GM12865 (cell line): ENCODE measurements around the gene LPP.

Experiments
- DNase-seq: peaks from one replicate; pipeline ENCODE4 v3.0.0; 2010; ENCODE audit warnings: low read depth
- H3K4me3 ChIP-seq: 2 replicates; pipeline ENCODE4 v1.5.1; 2011; ENCODE audit warnings: mild to moderate bottlenecking, low read depth, low read length, control low read depth
- TF ChIP-seq, protein P1 (sequence below): IDR thresholded peaks from 2 replicates; pipeline ENCODE4 v1.5.1; 2011; ENCODE audit warnings: low read length, control low read depth, low read depth, inconsistent platforms; ENCODE audit not compliant: insufficient read depth; ENCODE audit errors: missing control alignments

LPP gene

DNA sequence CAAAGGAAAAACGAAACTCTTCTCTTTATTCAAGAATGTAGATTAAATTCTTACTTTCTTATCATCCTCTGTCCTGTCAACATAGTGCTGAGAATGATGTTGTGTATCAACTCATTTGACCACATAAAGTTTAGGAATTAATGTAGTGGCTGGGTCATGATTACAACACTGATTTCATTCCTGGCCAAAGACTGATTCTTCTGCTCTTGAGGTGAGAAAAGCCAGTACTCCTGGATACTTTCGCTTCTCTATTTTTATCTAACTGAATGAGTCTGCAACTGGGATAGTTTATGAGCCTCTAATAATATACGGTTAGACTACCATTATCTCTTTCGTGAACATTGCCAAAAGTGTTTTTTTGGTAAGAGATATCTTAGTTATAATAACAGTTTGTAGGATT, 173.0 kb downstream of the LPP start:
- no peak for DNase-seq
- no peak overlapping the region for H3K4me3 ChIP-seq

DNA sequence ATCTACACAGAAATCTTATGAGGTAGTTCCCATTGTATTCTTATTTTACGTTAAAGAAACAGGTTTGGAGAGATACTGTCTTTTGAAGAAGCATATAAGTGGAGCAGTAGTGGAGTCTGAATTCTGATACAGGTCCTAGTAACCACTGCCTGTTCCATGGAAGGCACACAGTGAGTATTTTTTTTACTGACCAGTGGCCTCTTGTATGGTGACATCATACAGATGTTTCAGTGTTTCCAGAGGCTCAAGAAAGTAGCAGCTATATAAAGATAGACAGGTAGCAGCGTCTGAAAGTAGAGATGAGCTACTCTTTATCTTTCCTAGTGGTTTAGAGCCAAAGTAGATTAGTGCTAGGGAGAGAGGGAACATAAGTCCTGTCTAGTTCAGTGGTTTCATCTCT, 173.5 kb downstream of the LPP start:
- TF ChIP-seq, protein P1, sequence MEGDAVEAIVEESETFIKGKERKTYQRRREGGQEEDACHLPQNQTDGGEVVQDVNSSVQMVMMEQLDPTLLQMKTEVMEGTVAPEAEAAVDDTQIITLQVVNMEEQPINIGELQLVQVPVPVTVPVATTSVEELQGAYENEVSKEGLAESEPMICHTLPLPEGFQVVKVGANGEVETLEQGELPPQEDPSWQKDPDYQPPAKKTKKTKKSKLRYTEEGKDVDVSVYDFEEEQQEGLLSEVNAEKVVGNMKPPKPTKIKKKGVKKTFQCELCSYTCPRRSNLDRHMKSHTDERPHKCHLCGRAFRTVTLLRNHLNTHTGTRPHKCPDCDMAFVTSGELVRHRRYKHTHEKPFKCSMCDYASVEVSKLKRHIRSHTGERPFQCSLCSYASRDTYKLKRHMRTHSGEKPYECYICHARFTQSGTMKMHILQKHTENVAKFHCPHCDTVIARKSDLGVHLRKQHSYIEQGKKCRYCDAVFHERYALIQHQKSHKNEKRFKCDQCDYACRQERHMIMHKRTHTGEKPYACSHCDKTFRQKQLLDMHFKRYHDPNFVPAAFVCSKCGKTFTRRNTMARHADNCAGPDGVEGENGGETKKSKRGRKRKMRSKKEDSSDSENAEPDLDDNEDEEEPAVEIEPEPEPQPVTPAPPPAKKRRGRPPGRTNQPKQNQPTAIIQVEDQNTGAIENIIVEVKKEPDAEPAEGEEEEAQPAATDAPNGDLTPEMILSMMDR = no peak
- DNase-seq = no peak
- no peak overlapping the region for H3K4me3 ChIP-seq

More for the DNA sequence above, 173.0 kb downstream of the LPP start:
- TF ChIP-seq, protein P1 = no peak

DNA sequence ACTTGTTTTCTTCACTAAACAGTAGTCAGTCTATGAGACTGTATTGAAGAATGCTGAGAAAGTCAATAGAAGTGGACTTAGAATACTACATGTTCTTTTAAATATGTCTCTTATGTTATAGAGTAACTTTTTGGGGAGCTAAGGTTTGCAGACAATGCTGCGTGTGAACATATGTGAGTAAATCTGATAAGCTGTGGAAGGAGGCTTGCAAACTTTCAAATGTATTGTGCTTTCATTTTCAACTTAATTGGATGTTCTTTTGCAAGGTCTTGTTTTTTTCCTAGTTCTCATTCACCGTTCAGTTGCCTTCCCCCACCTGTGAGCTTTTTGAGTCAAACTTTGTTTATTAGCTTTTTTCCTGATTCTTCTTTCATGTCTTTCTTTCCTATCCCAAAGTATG, 176.2 kb downstream of the LPP start:
- H3K4me3 ChIP-seq = no peak overlapping the region
- DNase-seq = no peak
- TF ChIP-seq, protein P1 = no peak

DNA sequence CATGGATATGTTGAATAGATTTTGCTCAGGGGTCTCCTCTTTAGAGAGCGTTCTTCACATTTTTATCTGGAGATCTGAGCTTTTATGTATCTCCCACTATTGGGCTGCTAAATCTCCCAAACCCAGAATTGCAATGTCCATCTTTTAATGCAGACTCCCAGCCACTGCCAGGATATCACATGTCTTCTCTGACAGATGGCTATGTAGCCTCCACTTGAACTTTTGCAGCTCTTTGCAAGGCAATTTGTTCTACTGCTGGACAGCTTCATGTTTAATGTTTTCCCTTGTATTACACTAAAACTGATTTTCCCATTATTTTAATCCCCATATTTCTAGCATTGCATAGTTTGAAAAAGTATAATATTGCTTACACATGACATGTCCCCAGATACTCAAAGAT, 177.2 kb downstream of the LPP start:
- TF ChIP-seq, protein P1 = no peak
- no peak for DNase-seq
- H3K4me3 ChIP-seq = no peak overlapping the region

DNA sequence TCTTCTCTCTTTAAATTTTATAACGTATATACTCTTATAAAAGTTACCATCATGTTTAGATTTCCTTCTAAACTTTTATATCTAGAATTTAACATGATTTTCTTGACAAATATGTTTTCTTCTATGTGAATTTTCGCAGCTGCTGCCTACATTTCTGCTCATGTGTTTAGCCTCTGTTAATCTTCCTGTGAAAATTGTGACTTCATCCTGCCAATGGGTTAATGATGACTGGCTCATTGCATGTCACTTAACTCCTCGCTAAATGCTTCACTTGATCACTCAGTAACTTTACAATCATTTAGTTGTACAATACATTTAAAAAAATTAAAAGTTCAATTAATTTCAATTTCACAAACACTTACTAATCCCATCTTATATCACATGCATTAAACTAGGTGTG, 178.1 kb downstream of the LPP start:
- DNase-seq = no peak
- H3K4me3 ChIP-seq = no peak overlapping the region
- TF ChIP-seq, protein P1 = no peak

DNA sequence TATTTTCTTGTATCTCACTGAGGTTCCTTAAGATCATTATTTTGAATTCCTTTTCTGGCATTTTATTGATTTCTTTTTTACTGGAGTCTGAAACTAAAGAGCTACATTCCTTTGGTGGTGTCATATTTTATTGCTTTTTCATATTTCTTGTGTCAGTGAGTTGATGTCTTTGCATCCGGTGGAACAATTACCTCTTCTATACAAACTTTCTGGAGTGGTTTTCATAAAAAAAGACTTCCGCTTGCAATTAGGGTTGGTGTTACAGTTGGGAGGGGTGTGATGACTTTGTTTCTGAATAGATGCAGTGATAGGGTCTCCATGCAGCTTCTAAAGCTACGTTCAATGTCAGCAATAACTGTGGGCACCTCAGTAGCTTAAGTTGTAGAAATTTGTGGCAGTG, 181.7 kb downstream of the LPP start:
- no peak overlapping the region for H3K4me3 ChIP-seq
- DNase-seq = no peak
- TF ChIP-seq, protein P1 = no peak

DNA sequence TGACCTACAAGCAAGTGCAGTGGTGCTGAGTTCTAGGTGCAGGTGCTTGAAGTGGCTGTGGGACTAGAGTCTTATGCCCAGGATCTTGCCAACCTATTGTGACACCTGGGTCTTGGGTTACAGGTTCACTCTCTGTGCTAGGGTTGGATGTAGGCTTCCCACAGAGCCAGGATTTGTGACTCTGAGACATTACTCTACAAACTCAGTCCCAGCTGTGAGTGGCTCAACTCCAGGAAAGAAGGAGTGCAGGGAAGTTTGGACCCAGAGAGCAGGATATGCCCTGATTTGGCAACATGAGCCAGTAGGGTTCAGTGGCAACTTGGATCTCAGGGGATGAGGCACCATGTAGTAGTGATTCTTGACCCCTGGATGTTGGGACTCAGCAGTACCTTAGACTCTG, 182.2 kb downstream of the LPP start:
- DNase-seq = no peak
- TF ChIP-seq, protein P1 = no peak
- H3K4me3 ChIP-seq = no peak overlapping the region
